ENCODE measurements around the gene CTTNBP2.

CTTNBP2 gene

GRCh38 chr7:117724898-117725297 lies 148.3 kb downstream of the CTTNBP2 start:
- Histone ChIP-seq H3K27ac (ENCODE audit: low read length) (no peak overlapping the region), H3K36me3 (replicated peaks; ENCODE audit: low read depth, low read length) (no peaks in the 10 kb centered on the region), H3K4me1 (ENCODE audit: low read length) (peaks cover 21% of the 10 kb centered on the region), H3K4me2 (ENCODE audit: low read length) (no peak overlapping the region), H2AFZ (ENCODE audit: low read depth, low read length) (no peak overlapping the region), H3K9ac (ENCODE audit: low read length) (no peak overlapping the region), H3K27me3 (ENCODE audit: low read depth, low read length) (no peaks in the 10 kb centered on the region), H3K9me3 (ENCODE audit: insufficient read depth, low read length) (no peaks in the 10 kb centered on the region), H4K20me1 (ENCODE audit: insufficient read depth, low read length) (no peaks in the 10 kb centered on the region), H3K4me3 (ENCODE audit: low read length) (no peak overlapping the region), H3K79me2 (ENCODE audit: low read length) (no peaks in the 10 kb centered on the region)
- TF ChIP-seq CTCF (IDR thresholded peaks at IDR 0.05; ENCODE audit: low read depth, low read length) = no peak
- no peak for TF ChIP-seq EZH2phosphoT487 (IDR thresholded peaks at IDR 0.05; ENCODE audit: low read depth)

DNA sequence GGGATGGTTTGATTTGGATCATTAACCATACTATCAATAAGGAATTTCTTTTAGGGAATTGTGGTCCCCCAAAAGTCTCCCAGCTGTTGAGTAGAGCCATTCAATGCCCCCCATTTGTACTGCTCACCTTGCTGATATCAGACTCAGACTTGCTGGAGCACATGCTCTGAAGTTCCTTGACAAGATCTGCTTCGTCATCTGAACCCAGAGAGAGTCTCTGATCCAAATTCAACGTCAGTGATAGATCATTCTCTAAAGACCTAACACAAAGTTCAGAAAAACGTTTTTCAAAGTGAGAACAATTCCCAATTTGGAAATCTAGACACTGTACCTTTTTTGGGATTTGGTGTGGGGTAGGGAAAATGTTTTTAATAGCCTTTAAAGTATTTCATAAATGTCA lies 153.9 kb downstream of the CTTNBP2 start:
- Histone ChIP-seq H3K79me2 (ENCODE audit: low read length) (no peaks in the 10 kb centered on the region), H3K4me3 (ENCODE audit: low read length) (no peak overlapping the region), H2AFZ (ENCODE audit: low read depth, low read length) (no peak overlapping the region), H3K36me3 (replicated peaks; ENCODE audit: low read depth, low read length) (no peaks in the 10 kb centered on the region), H3K9me3 (ENCODE audit: insufficient read depth, low read length) (no peaks in the 10 kb centered on the region), H4K20me1 (ENCODE audit: insufficient read depth, low read length) (no peaks in the 10 kb centered on the region), H3K27me3 (ENCODE audit: low read depth, low read length) (no peaks in the 10 kb centered on the region), H3K4me2 (ENCODE audit: low read length) (no peak overlapping the region), H3K4me1 (ENCODE audit: low read length) (peaks cover 8% of the 10 kb centered on the region), H3K9ac (ENCODE audit: low read length) (no peak overlapping the region), H3K27ac (ENCODE audit: low read length) (no peak overlapping the region)
- TF ChIP-seq CTCF (IDR thresholded peaks at IDR 0.05; ENCODE audit: low read depth, low read length) (no peak), EZH2phosphoT487 (IDR thresholded peaks at IDR 0.05; ENCODE audit: low read depth) (no peak)

DNA sequence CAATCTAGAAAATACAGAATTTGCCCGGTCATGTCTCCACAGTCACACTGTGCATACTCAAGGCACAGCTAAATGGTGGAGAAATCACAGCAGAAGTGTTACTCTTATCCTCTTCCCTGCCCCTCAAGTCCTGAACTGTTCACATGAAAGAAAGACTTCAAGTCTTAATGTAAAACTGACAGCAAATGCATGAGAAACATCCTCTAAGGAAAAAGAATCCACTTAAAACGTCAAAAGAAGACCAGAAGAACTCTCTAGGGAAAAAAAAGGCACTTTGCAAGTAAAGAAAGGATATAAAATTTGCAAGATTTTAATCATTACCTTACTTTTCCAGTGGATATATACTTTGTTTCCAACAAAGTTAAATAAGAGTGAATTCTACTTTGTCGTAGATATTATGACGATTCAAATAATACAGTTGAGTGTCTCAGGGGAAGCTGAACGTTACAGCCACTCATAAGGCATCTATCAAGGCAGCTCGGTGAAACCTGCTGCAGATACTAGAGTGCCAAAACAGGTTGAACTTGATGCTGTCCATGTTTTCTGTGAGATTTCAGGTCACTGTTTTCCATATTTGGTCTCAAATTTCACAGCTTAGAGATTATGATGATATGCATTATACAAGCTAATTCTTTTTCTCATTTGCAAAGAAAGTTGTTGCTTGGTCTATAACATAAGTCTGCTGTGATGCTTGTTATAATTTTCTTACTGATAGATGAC lies 155.0 kb downstream of the CTTNBP2 start:
- Histone ChIP-seq H3K27ac (ENCODE audit: low read length) (no peak overlapping the region), H3K79me2 (ENCODE audit: low read length) (no peaks in the 10 kb centered on the region), H3K9me3 (ENCODE audit: insufficient read depth, low read length) (no peaks in the 10 kb centered on the region), H3K4me3 (ENCODE audit: low read length) (no peak overlapping the region), H4K20me1 (ENCODE audit: insufficient read depth, low read length) (no peaks in the 10 kb centered on the region), H2AFZ (ENCODE audit: low read depth, low read length) (no peak overlapping the region), H3K4me2 (ENCODE audit: low read length) (no peak overlapping the region), H3K36me3 (replicated peaks; ENCODE audit: low read depth, low read length) (no peaks in the 10 kb centered on the region), H3K27me3 (ENCODE audit: low read depth, low read length) (no peaks in the 10 kb centered on the region), H3K9ac (ENCODE audit: low read length) (no peak overlapping the region), H3K4me1 (ENCODE audit: low read length) (peaks cover 8% of the 10 kb centered on the region)
- TF ChIP-seq CTCF (IDR thresholded peaks at IDR 0.05; ENCODE audit: low read depth, low read length) (no peak), EZH2phosphoT487 (IDR thresholded peaks at IDR 0.05; ENCODE audit: low read depth) (no peak)

DNA sequence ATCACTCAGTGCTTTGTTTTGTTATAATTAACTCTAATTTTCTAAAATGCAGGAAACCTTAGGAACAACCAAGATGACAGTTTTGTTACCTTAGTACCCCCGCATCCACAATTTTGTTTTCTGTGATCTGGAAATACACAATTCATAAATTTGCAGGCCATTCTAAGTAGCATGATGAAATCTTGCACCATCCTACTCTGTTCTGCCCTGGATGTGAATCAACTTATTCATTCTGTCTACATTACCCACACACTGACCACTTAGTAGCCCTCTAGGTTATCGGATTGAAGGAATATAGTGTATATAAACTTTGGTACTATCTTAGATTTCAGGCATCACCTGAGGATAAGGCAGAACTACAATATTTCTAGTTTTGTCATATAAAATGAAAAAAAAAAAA lies 155.9 kb downstream of the CTTNBP2 start:
- H3K27me3 ChIP-seq (ENCODE audit: low read depth, low read length) = no peaks in the 10 kb centered on the region
- no peak overlapping the region for H3K4me2 ChIP-seq (ENCODE audit: low read length)
- peaks cover 8% of the 10 kb centered on the region for H3K4me1 ChIP-seq (ENCODE audit: low read length)

More for the DNA sequence above, 155.9 kb downstream of the CTTNBP2 start:
- Histone ChIP-seq H2AFZ (ENCODE audit: low read depth, low read length) (no peak overlapping the region), H3K36me3 (replicated peaks; ENCODE audit: low read depth, low read length) (no peaks in the 10 kb centered on the region), H3K79me2 (ENCODE audit: low read length) (no peaks in the 10 kb centered on the region), H4K20me1 (ENCODE audit: insufficient read depth, low read length) (no peaks in the 10 kb centered on the region), H3K9ac (ENCODE audit: low read length) (no peak overlapping the region), H3K9me3 (ENCODE audit: insufficient read depth, low read length) (no peaks in the 10 kb centered on the region), H3K4me3 (ENCODE audit: low read length) (no peak overlapping the region), H3K27ac (ENCODE audit: low read length) (no peak overlapping the region)
- no peak for TF ChIP-seq EZH2phosphoT487 (IDR thresholded peaks at IDR 0.05; ENCODE audit: low read depth)
- TF ChIP-seq CTCF (IDR thresholded peaks at IDR 0.05; ENCODE audit: low read depth, low read length) = no peak
